ENCODE results near the gene TBC1D7. TPM values are rescaled to one million over a fixed set of nuclear protein-coding genes. Genes with fewer than 3 reads are reported as not detected.
"Not testable (repeated sequence)": the region's sequence is repeated elsewhere in the genome, so short reads cannot be mapped to it uniquely, and the experiment has no call there.

Gene TBC1D7
- polyA plus RNA-seq, 6 donors from 2014 or later = 21.9 to 50.4 (median 26.7) TPM

DNA sequence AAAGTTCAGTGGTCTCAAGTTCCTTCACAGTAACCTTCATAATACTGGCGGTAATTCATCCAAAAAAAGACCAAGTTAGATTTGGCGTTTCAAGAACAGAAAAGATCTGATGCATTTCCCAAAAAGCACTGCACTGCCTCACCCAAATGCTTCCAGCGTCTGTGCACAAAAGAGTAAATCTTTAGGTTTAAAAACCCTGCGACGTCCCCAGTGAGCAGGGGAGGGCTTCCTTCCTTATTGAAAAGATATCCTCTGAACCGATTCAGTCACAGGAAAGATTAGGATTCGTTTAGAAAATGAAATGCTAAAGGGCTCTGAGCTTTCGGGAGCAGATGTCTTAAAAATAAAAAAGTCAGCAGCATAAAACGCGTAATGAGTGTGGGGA, 654 bp downstream of the TBC1D7 start:
- Mint-ChIP-seq H3K4me3 (peak overlapping the region; percentile 88 to 99 (median 96)), H3K4me1 (peaks cover 4 to 33% (median 11%) of the 10 kb centered on the region in 3 donors), H3K36me3 (peaks cover 8 to 11% of the 10 kb centered on the region in 2 donors), H3K27me3 (no peaks in the 10 kb centered on the region), H3K9me3 (no peaks in the 10 kb centered on the region), H3K27ac (peak overlapping the region; percentile 89 to 99 (median 96))
- DNase-seq (no peak), ATAC-seq (ENCODE audit: low read depth in 2 of 2) (peak in 1 of 2 donors; percentile 14)

DNA sequence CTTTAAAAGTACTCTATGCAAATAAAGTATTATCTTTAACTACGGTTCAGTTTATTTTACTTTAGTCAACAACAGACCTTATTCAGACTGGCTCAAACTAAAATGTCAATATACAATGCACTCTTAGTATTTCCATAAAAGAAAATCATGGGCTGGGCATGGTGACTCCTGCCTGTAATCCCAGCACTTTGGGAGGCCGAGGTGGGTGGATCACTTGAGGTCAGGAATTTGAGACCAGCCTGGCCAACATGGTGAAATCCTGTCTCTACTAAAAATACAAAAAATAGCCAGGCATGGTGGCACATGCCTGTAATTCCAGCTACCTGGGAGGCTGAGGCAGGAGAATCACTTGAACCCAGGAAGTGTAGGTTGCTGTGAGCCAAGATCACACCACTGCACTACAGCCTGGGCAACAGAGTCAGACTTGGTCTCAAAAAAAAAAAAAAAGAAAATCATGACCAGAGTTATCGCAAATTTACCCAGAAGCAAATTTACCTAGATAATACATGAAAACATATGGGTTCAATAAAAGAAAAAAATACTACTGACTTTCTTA, 2.2 kb downstream of the TBC1D7 start:
- Mint-ChIP-seq H3K36me3 (peaks cover 12 to 14% of the 10 kb centered on the region in 2 donors), H3K4me1 (peaks cover 4 to 27% (median 4%) of the 10 kb centered on the region in 3 donors), H3K4me3 (peak overlapping the region in 2 of 8 donors; percentile 15 to 94)
- not testable (repeated sequence) for ATAC-seq (ENCODE audit: low read depth in 2 of 2); H3K27ac Mint-ChIP-seq; H3K27me3 Mint-ChIP-seq; DNase-seq; H3K9me3 Mint-ChIP-seq

DNA sequence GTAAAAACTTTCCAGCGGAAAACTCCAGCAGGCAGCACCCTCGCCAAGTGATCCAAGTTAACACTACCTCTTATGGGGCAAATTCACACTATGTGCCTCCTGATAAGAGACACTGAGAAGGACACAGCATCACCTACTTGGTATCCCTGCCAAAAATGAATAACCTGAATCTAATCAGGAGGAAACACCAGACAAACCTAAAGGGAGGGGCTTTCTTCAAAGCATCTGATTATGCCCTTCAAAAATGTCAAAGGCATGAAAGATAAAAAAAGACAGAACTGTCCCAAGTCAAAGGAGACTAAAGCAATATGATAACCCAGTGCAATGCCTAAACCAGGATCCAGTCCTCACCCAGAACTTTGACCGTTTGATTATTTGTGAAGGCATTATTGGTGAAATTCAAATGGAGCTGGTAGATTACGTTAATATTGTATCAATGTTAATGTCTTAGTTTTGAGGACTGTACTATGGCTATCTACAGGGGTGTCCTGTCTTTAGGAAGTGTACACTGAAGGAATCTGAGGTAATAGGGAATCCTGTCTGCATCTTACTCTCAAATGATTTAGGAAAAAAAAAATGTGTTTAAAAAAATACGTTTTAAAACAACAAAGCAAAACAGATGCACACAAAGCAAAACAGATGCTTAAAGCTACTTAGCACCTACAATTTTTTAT, 8.3 kb downstream of the TBC1D7 start:
- Mint-ChIP-seq H3K4me1 (peaks cover 0 to 3% (median 2%) of the 10 kb centered on the region in 3 donors), H3K9me3 (no peaks in the 10 kb centered on the region), H3K4me3 (no peak overlapping the region), H3K27ac (no peak overlapping the region), H3K27me3 (no peaks in the 10 kb centered on the region), H3K36me3 (peaks cover 36 to 42% of the 10 kb centered on the region in 2 donors)
- ATAC-seq (ENCODE audit: low read depth in 2 of 2) = no peak
- no peak for DNase-seq

DNA sequence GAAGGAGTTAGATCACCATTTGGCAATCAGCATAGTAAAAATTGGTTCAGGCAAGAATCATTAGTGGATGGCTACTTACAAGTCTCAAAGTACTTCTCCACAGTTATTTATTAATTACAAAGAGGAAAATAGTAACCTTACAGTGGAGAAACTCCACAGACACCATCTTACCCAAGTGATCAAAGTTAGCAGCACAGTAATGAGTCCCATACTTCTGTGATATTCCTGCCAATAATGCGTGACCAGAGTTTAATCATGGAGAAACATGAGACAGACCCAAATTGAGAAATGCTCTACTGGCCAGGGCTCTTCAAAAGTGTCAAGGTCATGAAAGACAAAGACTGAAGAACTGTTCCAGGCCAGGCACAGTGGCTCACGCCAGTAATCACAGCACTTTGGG, 9.5 kb downstream of the TBC1D7 start:
- H3K4me1 Mint-ChIP-seq = peaks cover 0 to 6% (median 0%) of the 10 kb centered on the region in 3 donors
- ATAC-seq (ENCODE audit: low read depth in 2 of 2) = no peak
- peaks cover 31 to 42% of the 10 kb centered on the region in 2 donors for H3K36me3 Mint-ChIP-seq

GRCh38 chr6:13315896-13316295, 12.4 kb downstream of the TBC1D7 start:
- Mint-ChIP-seq H3K27ac (no peak overlapping the region), H3K4me1 (peaks cover 2 to 17% (median 4%) of the 10 kb centered on the region in 3 donors), H3K9me3 (no peaks in the 10 kb centered on the region), H3K36me3 (peaks cover 35 to 39% of the 10 kb centered on the region in 2 donors), H3K4me3 (no peak overlapping the region), H3K27me3 (no peaks in the 10 kb centered on the region)
- ATAC-seq (ENCODE audit: low read depth in 2 of 2) (no peak), DNase-seq (no peak)

More for the DNA sequence above, 9.5 kb downstream of the TBC1D7 start:
- Mint-ChIP-seq H3K27me3 (no peaks in the 10 kb centered on the region), H3K27ac (no peak overlapping the region), H3K4me3 (no peak overlapping the region), H3K9me3 (no peaks in the 10 kb centered on the region)
- no peak for DNase-seq

- Mint-ChIP-seq H3K4me1 (peaks cover 2 to 17% (median 4%) of the 10 kb centered on the region in 3 donors), H3K36me3 (peaks cover 24 to 35% of the 10 kb centered on the region in 2 donors), H3K27me3 (no peaks in the 10 kb centered on the region), H3K9me3 (no peaks in the 10 kb centered on the region), H3K27ac (peak overlapping the region in 1 of 6 donors; percentile 77), H3K4me3 (no peak overlapping the region)
- DNase-seq (no peak), ATAC-seq (ENCODE audit: low read depth in 2 of 2) (no peak)
Measured at GRCh38 chr6:13314806-13315205, 13.5 kb downstream of the TBC1D7 start.

DNA sequence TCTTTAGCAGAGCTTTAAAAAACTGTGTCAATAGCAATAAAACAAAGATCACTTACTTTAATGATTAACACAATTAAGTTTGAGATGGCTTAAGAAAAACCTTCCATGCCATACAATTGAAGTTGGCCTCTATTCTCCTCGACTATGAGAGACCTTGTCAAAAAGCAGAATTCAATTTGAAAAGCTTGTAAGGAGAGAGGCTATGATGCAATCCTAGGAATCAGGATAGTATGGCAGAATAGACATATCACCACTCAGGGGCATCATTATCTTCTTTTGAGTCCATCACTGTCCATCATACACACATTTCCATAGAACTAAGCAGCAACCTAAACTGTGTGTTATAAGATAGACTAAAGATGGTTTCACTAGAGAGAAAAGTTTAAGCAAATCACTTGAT, 17.2 kb downstream of the TBC1D7 start:
- Mint-ChIP-seq H3K4me1 (peaks cover 2 to 22% (median 9%) of the 10 kb centered on the region in 3 donors), H3K9me3 (no peaks in the 10 kb centered on the region), H3K27me3 (no peaks in the 10 kb centered on the region), H3K4me3 (no peak overlapping the region), H3K36me3 (peaks cover 21 to 38% of the 10 kb centered on the region in 2 donors), H3K27ac (peak overlapping the region in 2 of 6 donors; percentile 6 to 43)
- DNase-seq (no peak), ATAC-seq (ENCODE audit: low read depth in 2 of 2) (no peak)

DNA sequence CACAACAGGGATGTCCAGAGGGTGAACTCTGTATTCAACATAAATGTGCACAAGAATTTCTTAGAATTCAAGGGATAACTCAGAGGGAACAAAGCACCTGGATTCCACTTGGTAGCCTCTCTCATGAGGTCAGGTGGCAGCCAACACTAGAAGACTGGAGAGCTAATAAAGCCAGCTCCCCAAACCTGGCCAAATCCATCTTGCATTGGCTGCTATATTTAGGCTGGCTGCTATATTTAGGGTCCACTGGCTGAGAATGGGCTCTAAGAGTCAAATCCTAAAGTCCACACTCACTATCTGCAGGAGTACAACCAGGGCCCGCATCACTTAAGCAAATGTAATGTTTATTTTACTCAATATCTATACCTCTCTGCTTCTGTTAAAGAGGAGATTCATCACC, 20.0 kb downstream of the TBC1D7 start:
- H3K4me1 Mint-ChIP-seq = peaks cover 22 to 35% (median 27%) of the 10 kb centered on the region in 3 donors
- H3K4me3 Mint-ChIP-seq = no peak overlapping the region
- ATAC-seq (ENCODE audit: low read depth in 2 of 2) (no peak), DNase-seq (no peak)
- no peaks in the 10 kb centered on the region for H3K27me3 Mint-ChIP-seq
- H3K27ac Mint-ChIP-seq = peak overlapping the region in 1 of 6 donors; percentile 22
- H3K9me3 Mint-ChIP-seq = no peaks in the 10 kb centered on the region
- peaks cover 16 to 25% of the 10 kb centered on the region in 2 donors for H3K36me3 Mint-ChIP-seq

GRCh38 chr6:13307508-13307995, 20.8 kb downstream of the TBC1D7 start:
- Mint-ChIP-seq H3K36me3 (peaks cover 11 to 25% of the 10 kb centered on the region in 2 donors), H3K27ac (peak overlapping the region in 1 of 6 donors; percentile 23), H3K9me3 (no peaks in the 10 kb centered on the region), H3K4me3 (no peak overlapping the region), H3K27me3 (no peaks in the 10 kb centered on the region), H3K4me1 (peaks cover 29 to 43% (median 33%) of the 10 kb centered on the region in 3 donors)
- no peak for DNase-seq
- no peak for ATAC-seq (ENCODE audit: low read depth in 2 of 2)

DNA sequence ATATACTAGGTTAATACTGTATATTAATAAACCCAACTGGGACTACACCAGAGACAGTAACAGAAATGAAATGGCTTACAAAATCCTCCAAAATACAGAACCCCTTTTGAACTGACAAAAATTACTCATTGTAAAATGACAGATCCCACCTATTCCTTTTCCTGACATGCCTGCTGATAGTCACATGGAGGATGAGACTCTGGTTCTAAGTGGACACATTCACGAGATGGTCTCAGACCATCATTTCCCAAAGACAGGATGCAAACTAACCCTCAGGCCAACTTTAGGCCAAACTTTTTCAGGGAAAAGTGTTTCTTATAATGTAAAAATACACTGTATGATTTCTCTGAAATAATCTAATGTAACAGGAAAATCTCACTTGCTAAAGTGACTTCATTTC, 22.5 kb downstream of the TBC1D7 start:
- Mint-ChIP-seq H3K9me3 (no peaks in the 10 kb centered on the region), H3K27me3 (no peaks in the 10 kb centered on the region), H3K27ac (peak overlapping the region in 1 of 6 donors; percentile 83), H3K4me1 (peaks cover 30 to 49% (median 39%) of the 10 kb centered on the region in 3 donors), H3K36me3 (peaks cover 9 to 18% of the 10 kb centered on the region in 2 donors), H3K4me3 (no peak overlapping the region)
- ATAC-seq (ENCODE audit: low read depth in 2 of 2) (no peak), DNase-seq (no peak)

GRCh38 chr6:13305288-13305687, 23.0 kb downstream of the TBC1D7 start:
- H3K36me3 Mint-ChIP-seq = peaks cover 9 to 23% of the 10 kb centered on the region in 2 donors
- H3K27ac Mint-ChIP-seq = peak overlapping the region; percentile 55 to 99 (median 80)
- H3K4me1 Mint-ChIP-seq = peaks cover 30 to 54% (median 44%) of the 10 kb centered on the region in 3 donors
- peak overlapping the region in 7 of 8 donors; percentile 61 to 91 (median 82) for H3K4me3 Mint-ChIP-seq
- no peak for DNase-seq
- no peaks in the 10 kb centered on the region for H3K27me3 Mint-ChIP-seq
- H3K9me3 Mint-ChIP-seq = no peaks in the 10 kb centered on the region
- ATAC-seq (ENCODE audit: low read depth in 2 of 2) = peak in 1 of 2 donors; percentile 17

DNA sequence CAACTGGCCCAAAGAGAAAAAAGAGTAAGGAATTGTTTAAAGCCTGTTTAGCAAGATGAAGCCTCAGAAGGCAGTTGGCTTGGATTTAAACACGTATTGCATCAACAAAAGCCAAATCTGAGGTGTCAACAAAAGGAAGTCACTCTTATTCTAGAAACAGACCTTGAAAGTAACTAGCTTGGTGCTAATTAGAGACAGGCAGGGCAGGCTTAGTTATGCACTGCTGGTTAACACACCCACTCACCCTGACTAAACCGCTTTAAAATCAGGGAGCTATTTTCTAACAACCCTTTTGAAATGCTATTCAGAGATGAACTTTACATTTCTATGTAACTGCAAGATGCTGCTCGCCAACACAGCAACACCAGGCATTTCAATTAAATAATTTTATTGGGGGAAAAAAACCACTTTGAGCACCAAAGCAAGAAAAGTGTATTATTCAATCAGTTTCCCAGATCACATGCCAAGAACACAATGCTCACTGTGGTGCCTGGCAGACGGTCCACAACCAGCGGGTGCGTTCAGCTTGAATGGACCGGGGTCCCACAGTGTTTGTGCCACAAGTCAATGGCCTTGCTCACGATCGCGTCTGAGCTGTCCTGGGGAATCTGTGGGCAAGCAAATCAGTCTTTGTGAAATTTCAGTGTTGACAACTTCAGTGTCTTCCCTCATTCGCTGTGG, 23.6 kb downstream of the TBC1D7 start:
- peak overlapping the region; percentile 31 to 91 (median 81) for H3K4me3 Mint-ChIP-seq
- peaks cover 9 to 25% of the 10 kb centered on the region in 2 donors for H3K36me3 Mint-ChIP-seq
- no peaks in the 10 kb centered on the region for H3K9me3 Mint-ChIP-seq
- DNase-seq (peak; percentile 49), ATAC-seq (ENCODE audit: low read depth in 2 of 2) (peak; percentile 80 to 81)
- peaks cover 30 to 60% (median 50%) of the 10 kb centered on the region in 3 donors for H3K4me1 Mint-ChIP-seq
- H3K27ac Mint-ChIP-seq = peak overlapping the region; percentile 55 to 99 (median 80)
- H3K27me3 Mint-ChIP-seq = no peaks in the 10 kb centered on the region

DNA sequence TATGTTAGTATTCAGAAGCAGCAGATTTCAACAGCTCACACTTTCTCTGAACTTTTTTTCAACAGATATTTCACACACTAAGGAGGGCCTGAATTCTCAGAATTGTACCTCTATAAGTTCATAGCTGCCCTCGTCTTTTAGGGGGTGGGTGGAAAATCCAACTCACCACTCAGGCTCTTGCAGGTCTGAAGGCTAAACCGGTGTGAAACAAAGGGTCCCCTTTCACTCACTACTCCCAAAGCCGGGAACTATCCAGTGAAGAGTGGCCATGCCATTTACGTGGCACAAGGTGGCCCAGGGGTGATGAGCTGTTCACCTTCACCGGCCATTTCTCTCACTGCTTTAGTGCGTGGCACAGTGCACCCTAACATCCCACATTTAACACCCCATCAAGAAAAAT, 24.2 kb downstream of the TBC1D7 start:
- ATAC-seq (ENCODE audit: low read depth in 2 of 2) (no peak), DNase-seq (no peak)
- no peaks in the 10 kb centered on the region for H3K9me3 Mint-ChIP-seq
- H3K4me1 Mint-ChIP-seq = peaks cover 30 to 66% (median 56%) of the 10 kb centered on the region in 3 donors
- H3K27ac Mint-ChIP-seq = peak overlapping the region; percentile 64 to 99 (median 96)
- H3K4me3 Mint-ChIP-seq = peak overlapping the region; percentile 31 to 91 (median 81)
- no peaks in the 10 kb centered on the region for H3K27me3 Mint-ChIP-seq
- H3K36me3 Mint-ChIP-seq = peaks cover 9 to 23% of the 10 kb centered on the region in 2 donors
